GM04504 (cell line): Measurements from ENCODE around the gene C19orf38.
"Not testable (repeated sequence)": the region's sequence is repeated elsewhere in the genome, so short reads cannot be mapped to it uniquely, and the experiment has no call there.

Experiments used
- DNase-seq: peaks from one replicate; pipeline ENCODE4 v3.0.0-alpha.2; 2012; ENCODE audit warnings: low read depth

Gene C19orf38

GRCh38 chr19:10823690-10824089 is 24.5 kb upstream of the C19orf38 start:
- DNase-seq: no peak

DNA sequence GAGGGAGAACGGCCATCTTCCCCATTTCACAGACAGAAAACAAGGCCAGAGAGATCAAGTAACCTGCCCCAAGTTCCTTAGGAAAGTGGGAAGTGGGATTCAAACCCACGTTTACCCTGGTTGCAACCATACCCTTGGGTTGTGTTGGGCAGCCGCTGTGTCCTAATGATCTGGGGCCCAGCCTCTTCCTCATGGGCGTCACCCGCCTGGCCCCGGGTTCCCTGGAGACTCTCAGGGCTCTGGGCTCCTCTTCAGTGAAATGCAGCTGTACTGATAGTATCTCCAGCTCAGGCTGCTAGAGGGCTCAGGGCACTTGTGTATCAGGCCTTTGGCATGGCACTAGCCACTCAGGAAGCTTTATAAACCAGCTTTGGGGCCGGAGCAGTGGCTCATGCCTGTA is 22.0 kb upstream of the C19orf38 start:
- DNase-seq: no peak

DNA sequence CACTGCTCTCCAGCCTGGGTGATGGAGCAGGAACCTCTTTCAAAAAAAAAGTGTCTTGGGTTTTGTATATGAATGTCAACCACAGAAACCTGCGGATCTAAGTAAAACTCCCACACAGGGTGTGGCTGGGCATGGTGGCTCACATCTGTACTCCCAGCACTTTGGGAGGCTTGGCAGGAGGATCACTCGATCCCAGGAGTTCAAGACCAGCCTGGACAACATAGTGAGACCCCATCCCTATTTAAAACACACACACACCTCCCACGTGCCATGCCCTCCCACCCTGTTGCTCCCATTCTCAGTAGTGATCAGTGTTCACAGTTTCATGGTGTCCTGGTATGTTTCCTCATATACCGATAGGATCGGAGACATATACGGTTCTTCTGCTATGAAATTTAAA is 21.4 kb upstream of the C19orf38 start:
- no peak for DNase-seq

GRCh38 chr19:10828981-10829821 is 19.0 kb upstream of the C19orf38 start:
- DNase-seq: no peak

GRCh38 chr19:10829967-10830366 is 18.2 kb upstream of the C19orf38 start:
- DNase-seq: no peak

DNA sequence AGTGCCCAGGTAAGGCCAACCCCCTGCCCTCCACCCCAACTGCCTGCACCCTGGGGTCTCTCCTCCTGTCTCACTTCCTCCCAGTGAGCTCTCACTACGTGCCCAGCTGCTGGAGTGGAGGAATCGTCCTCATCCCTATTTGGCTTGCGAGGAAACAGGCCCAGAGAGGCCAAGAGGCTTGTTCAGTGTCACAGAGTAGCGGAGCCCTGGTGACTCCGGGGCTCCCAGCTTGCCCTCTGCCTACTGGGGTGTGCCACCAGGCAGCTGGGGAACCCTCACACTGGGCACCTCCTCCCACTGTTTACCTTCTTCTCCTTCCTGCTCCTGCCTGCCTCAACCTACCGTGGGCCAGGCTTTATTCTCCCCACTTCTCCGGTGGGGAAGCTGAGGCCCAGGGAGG is 17.8 kb upstream of the C19orf38 start:
- DNase-seq: no peak

GRCh38 chr19:10830931-10831779 is 17.1 kb upstream of the C19orf38 start:
- no peak for DNase-seq

GRCh38 chr19:10831987-10832938 is 16.0 kb upstream of the C19orf38 start:
- DNase-seq: no peak

DNA sequence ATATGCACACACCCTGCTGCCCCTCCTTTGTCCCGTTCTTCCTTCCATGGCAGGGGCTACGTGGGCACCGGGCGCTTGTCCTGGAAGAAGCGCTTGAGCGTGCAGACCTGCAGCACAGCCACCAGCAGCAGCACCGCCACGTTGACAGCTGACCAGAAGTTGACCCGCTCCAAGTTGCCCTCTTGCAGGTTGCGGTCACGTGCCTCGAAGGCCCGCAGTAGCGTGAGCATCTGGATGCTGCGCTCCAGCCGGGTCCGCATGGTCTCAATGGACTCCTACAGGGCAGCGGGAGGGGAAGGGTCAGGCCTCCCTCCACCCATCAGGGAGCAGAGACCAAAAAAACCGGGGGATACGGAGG is 15.3 kb upstream of the C19orf38 start:
- DNase-seq: no peak

DNA sequence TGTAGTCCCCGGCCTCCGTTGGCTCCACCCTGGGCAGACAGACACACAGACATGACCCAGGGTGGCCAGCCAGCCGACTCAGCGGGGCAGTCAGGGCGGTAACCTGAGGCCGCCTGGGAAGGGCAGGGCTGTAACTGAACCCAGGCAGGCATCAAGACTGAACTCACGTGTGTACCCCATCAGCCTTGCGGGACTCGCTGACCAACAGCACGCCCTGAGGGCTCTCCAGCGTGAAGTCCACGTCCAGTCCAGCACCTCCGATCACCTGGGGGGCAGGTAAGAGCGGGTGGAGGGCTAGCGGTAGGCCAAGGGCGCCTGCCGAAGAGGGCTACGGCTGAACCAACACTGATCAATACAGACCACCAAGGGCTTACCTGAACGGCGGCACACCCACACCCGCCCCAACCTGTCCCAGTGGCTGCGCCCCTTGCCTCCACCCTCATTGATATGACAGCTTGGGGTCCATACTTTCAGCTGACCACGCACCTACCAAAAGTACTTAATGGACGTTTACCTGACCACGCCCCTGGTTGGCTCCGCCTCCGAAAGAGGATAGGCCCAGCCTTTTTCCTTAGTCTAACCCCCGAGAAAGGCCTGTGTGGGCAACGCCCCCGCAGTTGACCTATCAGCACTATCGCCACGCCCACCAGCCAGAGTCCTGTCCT is 13.0 kb upstream of the C19orf38 start:
- no peak for DNase-seq

- DNase-seq: peak; percentile 98
Observed at GRCh38 chr19:10835754-10836478, 12.3 kb upstream of the C19orf38 start, which contains the start of gene TMED1. Gene TMED1, minus strand, starts transcription at chr19:10836212. Its CDS starts 21 bp downstream, at chr19:10836191.

DNA sequence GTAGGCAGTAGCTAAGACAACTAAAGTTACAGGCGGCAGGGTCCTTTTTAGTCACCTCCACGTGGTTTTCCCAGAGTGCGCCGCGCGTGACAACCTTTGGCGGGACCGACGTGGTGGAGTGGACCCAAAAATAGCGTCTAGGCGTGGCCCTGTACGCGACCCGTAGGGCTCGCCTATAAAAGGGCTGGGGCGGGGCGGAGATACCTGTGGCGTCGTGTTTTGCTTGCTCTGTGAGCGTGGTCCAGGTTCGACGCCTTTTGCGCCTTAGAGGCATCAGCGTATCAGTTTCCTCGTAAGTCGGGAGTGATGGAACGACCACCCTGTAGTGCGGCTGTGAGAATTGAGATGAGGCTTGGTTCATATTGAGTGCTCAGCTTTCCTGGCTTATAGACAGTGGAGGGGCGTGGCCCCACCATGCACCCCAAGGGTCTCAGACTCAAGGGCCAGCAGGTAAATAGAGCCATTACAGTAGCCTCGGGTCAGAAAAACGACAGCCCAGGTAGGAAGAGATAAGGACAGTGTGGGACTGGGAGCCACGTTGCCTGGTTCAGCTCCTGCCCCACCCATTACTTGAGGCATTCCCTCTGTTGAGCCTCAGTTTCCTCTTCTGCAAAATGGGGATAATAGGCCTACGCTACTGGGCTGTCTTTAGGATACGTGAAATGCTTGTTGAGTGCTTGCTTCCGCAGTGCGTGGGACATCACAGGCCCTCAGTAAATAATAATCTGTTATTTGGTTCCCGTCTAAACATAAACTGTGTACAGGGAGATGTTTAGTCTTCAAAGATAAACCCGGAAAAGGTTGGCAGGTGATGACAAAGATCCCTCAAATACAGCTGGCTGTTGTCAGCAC is 11.5 kb upstream of the C19orf38 start:
- DNase-seq: no peak

GRCh38 chr19:10837649-10838048 is 10.6 kb upstream of the C19orf38 start:
- not testable (repeated sequence) for DNase-seq

- DNase-seq: no peak
Observed at GRCh38 chr19:10838377-10838776, 9.8 kb upstream of the C19orf38 start.

GRCh38 chr19:10839114-10840050 is 8.8 kb upstream of the C19orf38 start:
- no peak for DNase-seq

- no peak for DNase-seq
Observed at GRCh38 chr19:10842788-10843187, 5.4 kb upstream of the C19orf38 start.

DNA sequence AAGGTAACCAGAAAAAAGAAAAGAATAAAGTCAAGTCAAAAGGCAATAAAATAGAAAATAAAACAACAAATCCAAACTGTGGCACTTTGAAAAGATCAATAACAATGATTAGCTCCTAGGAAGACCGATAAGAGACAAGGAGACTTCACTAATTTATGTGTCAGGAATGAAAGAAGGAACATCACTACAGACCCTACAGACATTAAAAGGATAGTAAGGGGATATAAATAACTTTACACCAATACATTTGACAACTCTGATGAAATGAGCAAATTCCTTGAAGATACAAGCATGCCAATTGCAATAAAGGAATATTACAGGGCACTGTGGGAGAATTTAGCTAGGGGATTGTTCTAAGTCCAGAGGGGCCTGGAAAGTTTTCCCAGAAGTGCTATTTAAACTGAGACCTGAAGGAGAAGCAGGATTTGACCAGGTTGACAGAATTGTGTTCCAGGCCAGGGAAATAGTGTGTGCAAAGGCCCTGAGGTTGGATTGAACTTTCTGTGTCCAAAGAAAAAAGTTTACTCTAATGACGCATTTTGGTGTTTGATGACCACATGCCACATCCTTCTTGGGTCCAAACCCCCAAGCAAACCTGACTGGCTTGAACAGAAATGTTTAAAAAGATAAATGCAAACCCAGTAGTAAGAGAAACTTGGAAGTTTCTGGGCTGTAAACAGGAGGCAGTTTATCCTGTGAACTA is 1.6 kb upstream of the C19orf38 start:
- DNase-seq: no peak

GRCh38 chr19:10850631-10851030 is 2.4 kb downstream of the C19orf38 start:
- DNase-seq: no peak
